A549 treated with AZD9567 at 1 μM for 4 hours (cell line): ENCODE measurements around the gene NDUFAF2. TPM values are rescaled to one million over a fixed set of nuclear protein-coding genes. Genes with fewer than 3 reads are reported as not detected.

ENCODE experiments used
- total RNA-seq: library from RNA; stranded (reverse); fragments of 200-300 nt; extraction: Qiagen RNA extraction; gene quantifications from 5 replicates; pipeline ENCODE4 v1.2.3, GENCODE V29; 2022; ENCODE audit not compliant: insufficient read depth

NDUFAF2 gene, protein sequence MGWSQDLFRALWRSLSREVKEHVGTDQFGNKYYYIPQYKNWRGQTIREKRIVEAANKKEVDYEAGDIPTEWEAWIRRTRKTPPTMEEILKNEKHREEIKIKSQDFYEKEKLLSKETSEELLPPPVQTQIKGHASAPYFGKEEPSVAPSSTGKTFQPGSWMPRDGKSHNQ
- 60.9 to 77.4 TPM (median 75.2 TPM) in 5 replicates for total RNA-seq

DNA sequence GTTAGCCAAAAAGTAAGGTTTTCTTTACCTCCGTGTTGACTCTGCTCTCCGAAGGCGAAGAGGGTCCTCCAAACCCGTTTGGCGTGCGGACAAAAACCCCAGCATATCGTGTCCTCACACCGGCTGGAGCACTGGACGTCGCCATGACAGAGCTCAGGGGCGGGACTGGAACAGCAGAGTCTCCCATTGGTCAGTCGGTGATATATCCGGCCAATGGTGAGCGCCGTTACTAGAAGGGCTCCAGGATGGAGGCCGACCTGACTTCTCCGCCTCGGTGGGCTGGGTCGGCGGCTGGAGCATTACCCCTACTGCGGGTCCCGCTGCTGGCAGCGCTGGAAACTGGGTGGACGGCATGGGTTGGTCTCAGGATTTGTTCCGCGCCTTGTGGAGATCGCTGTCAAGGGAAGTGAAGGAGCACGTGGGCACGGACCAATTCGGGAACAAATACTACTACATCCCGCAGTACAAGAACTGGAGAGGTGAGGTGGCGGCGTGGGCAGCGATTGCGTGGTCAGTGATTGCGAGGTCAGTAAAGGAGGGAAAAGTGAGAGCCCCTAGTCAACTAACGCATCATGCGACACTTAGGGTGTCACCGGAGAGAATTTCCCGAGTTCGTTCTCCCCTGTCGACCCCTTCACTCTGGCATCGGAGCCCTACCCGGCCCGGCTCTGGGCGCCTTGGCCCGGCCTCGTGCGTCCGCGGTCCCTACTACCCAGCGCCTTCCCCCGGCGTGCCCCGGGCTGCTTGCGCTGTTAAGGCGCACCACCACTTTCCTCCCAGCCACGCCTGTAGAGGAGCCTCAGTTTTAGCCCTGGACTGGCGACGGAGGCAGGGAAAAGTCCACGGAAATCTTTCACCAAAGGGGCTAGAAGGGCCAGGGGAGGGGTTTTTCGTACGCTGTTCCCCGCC lies at the start of gene NDUFAF2, which contains the start of gene ERCC8:
TSS of gene NDUFAF2 (plus strand) at position 302 of the 909 bp plus-strand sequence. CDS start at position 353, 51 bp downstream.
TSS of gene ERCC8 (minus strand) at position 167 of the 909 bp plus-strand sequence. CDS start at position 105, 62 bp downstream.

DNA sequence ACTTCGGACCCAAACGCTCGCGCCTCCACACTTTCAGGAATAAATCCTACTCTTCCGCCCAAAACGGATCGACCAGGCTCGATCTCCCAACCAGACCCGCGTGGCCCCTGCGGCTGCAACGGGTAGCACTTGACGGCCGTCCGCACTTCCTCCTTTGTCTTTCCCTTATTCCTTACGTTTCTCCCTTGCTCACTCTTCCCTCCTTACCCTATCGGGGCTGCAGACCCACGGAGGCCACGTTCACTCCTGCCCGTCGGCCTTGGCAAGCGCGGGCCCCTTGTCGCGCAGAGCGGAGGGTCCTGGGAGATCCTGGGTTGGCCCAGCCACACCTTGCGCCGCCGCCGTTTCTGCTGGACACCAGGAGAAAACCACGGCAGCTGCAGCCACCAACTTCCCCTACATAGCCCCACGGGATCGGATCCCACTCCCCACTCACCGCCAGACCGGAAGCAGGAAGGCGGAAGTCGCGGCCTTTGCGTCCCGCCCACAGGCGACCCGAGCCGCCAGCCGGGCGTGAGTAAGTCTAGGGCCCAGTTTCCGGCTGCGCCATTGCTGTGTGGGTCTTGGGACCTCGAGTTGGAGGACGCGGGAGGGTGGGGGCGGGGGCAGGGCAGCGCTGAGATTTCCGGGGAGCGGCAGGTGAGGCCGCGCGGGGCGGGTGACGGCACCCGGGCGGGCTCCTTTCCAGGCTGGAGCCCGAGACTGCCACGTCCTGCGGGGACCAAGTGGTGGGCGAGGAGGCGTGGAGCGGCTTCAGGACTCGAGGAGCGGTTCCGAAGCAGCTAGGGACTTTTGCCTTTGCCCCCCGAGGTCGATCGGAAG lies 217.2 kb downstream of the NDUFAF2 start, which contains the start of gene SMIM15:
TSS of gene SMIM15 (minus strand) at position 459 of the 822 bp plus-strand sequence. CDS start 2,297 bp downstream, outside the sequence.

Other genes starting within 250 kb of the NDUFAF2 start
- 12.6 to 18.9 TPM (median 16.4 TPM) in 5 replicates for gene DEPDC1B, start 245.0 kb upstream of the NDUFAF2 start, total RNA-seq
- 9.8 to 12.0 TPM (median 11.1 TPM) in 5 replicates for gene ELOVL7, start 100.9 kb upstream of the NDUFAF2 start, total RNA-seq
- gene ERCC8, start 135 bp upstream of the NDUFAF2 start, total RNA-seq = 6.9 to 15.9 TPM (median 13.2 TPM) in 5 replicates
- 65.2 to 118 TPM (median 67.1 TPM) in 5 replicates for gene SMIM15, start 217.3 kb downstream of the NDUFAF2 start, total RNA-seq